GM10248 (cell line): ENCODE results near the gene REEP3.
A peak's percentile ranks its signal among the peaks of the same experiment; 100 is the strongest.

Experiments used
- CTCF ChIA-PET: fragments of 300-600 bp; sonication (Branson Sonifier 250); formaldehyde crosslinking; extraction: SDS; loops from one replicate; lab custom pipeline; 2021; ENCODE audit warnings: antibody characterized with exemption; lab: Yijun Ruan, JAX
- POLR2A ChIA-PET: fragments of 350-650 bp; sonication (Branson Sonifier 250); formaldehyde crosslinking; extraction: SDS; loops from one replicate; lab custom pipeline; 2020; ENCODE audit warnings: antibody characterized with exemption; lab: Yijun Ruan, JAX
- DNase-seq: peaks from one replicate; pipeline ENCODE4 v3.0.0; 2012; ENCODE audit errors: extremely low spot score
- CTCF ChIP-seq: IDR thresholded peaks from 2 replicates; pipeline ENCODE4 v1.5.1; 2012; ENCODE audit warnings: mild to moderate bottlenecking, low read depth; ENCODE audit errors: extremely low read depth, missing control alignments, control extremely low read depth

REEP3 gene

GRCh38 chr10:63573068-63573697, 52.0 kb downstream of the REEP3 start:
- DNase-seq: peak; percentile 22
- no peak for TF ChIP-seq CTCF
- POLR2A ChIA-PET: no interaction called here
- CTCF ChIA-PET: interaction anchor here (1.2 to 1.5 kb wide), 5 partner anchors 9 to 407 kb away, joined by 3 to 4 read pairs (median 3); no protein-coding TSS in a partner anchor

GRCh38 chr10:63574011-63574410, 52.8 kb downstream of the REEP3 start:
- CTCF ChIA-PET: interaction anchor here (0.9 to 1.5 kb wide), 3 partner anchors 14 to 407 kb away, joined by 3 to 4 read pairs (median 3); no protein-coding TSS in a partner anchor
- POLR2A ChIA-PET: no interaction called here
- no peak for TF ChIP-seq CTCF
- no peak for DNase-seq

- CTCF ChIA-PET: interaction anchor here (1.2 kb wide), 1 partner anchor 53 kb away, joined by 3 read pairs; no protein-coding TSS in a partner anchor
- TF ChIP-seq CTCF: no peak
- POLR2A ChIA-PET: no interaction called here
- DNase-seq: no peak
Measured at GRCh38 chr10:63576501-63576900, 55.3 kb downstream of the REEP3 start.

GRCh38 chr10:63578501-63578900, 57.3 kb downstream of the REEP3 start:
- DNase-seq: no peak
- CTCF ChIA-PET: interaction anchor here (0.9 to 1.7 kb wide), 2 partner anchors 23 to 30 kb away, joined by 3 to 4 read pairs; no protein-coding TSS in a partner anchor
- POLR2A ChIA-PET: interaction anchor here (0.6 kb wide), 1 partner anchor 1015 kb away, joined by 4 read pairs; no protein-coding TSS in a partner anchor
- no peak for TF ChIP-seq CTCF

GRCh38 chr10:63579371-63580014, 58.3 kb downstream of the REEP3 start:
- CTCF ChIA-PET: interaction anchor here (1.5 to 1.7 kb wide), 3 partner anchors 28 to 140 kb away, joined by 4 to 6 read pairs (median 4); no protein-coding TSS in a partner anchor
- no peak for DNase-seq
- TF ChIP-seq CTCF: no peak
- POLR2A ChIA-PET: no interaction called here

- TF ChIP-seq CTCF: no peak
- POLR2A ChIA-PET: no interaction called here
- no peak for DNase-seq
- CTCF ChIA-PET: interaction anchor here (1.3 to 2.0 kb wide), 2 partner anchors 21 to 28 kb away, joined by 3 to 8 read pairs; no protein-coding TSS in a partner anchor
Measured at GRCh38 chr10:63582690-63583089, 61.5 kb downstream of the REEP3 start.
